GM23338 (cell line): ENCODE data around the gene OLA1. TPM values are rescaled to one million over a fixed set of nuclear protein-coding genes. Genes with fewer than 3 reads are reported as not detected.

Source experiments
- ATAC-seq: fragments of 200-7000 bp; cut with Tn5 transposase; 3 replicates; pipeline ENCODE4 v1.9.1; 2020
- DNase-seq: peaks from one replicate; pipeline ENCODE4 v3.0.0-alpha.2; 2015; ENCODE audit warnings: low spot score
- H2AFZ ChIP-seq: fragments of 200-600 bp; sonication (generic); 2 replicates; pipeline ENCODE4 v1.8.0; 2016; ENCODE audit warnings: antibody characterized with exemption, mild to moderate bottlenecking, moderate library complexity
- H3F3A ChIP-seq: fragments of 200-600 bp; sonication (generic); replicated peaks from 2 replicates; pipeline ENCODE4 v1.8.0; 2017; ENCODE audit warnings: antibody characterized with exemption, mixed run types, low read depth
- H3K27ac ChIP-seq: fragments of 200-600 bp; sonication (generic); 2 replicates; pipeline ENCODE4 v1.6.1; 2016; ENCODE audit warnings: low read depth
- H3K27me3 ChIP-seq: fragments of 200-600 bp; sonication (generic); 2 replicates; pipeline ENCODE4 v1.8.0; 2016; ENCODE audit warnings: mild to moderate bottlenecking, mixed run types, moderate library complexity; ENCODE audit not compliant: insufficient read depth
- H3K36me3 ChIP-seq: fragments of 200-600 bp; sonication (generic); 2 replicates; pipeline ENCODE4 v1.8.0; 2016; ENCODE audit warnings: mild to moderate bottlenecking; ENCODE audit not compliant: insufficient read depth
- H3K4me1 ChIP-seq: fragments of 200-600 bp; sonication (generic); 2 replicates; pipeline ENCODE4 v1.8.0; 2016; ENCODE audit warnings: mild to moderate bottlenecking, moderate library complexity; ENCODE audit not compliant: insufficient read depth
- H3K4me2 ChIP-seq: fragments of 200-600 bp; sonication (generic); 2 replicates; pipeline ENCODE4 v1.7.1; 2017; ENCODE audit warnings: mixed run types
- H3K4me3 ChIP-seq: fragments of 200-600 bp; sonication (generic); 2 replicates; pipeline ENCODE4 v1.6.1; 2016; ENCODE audit warnings: mixed run types
- H3K79me2 ChIP-seq: fragments of 200-600 bp; sonication (generic); replicated peaks from 2 replicates; pipeline ENCODE4 v1.8.0; 2017; ENCODE audit warnings: mild to moderate bottlenecking; ENCODE audit not compliant: insufficient read depth
- H3K9me2 ChIP-seq: fragments of 200-600 bp; sonication (generic); 2 replicates; pipeline ENCODE4 v1.8.0; 2017; ENCODE audit not compliant: insufficient read depth
- H4K20me1 ChIP-seq: fragments of 200-600 bp; sonication (generic); replicated peaks from 2 replicates; pipeline ENCODE4 v1.8.0; 2017; ENCODE audit warnings: mild to moderate bottlenecking; ENCODE audit not compliant: insufficient read depth
- H3K27ac Mint-ChIP-seq: 2 replicates; pipeline ENCODE4 v1.8.0; 2020; ENCODE audit warnings: inconsistent platforms, mild to moderate bottlenecking, moderate library complexity, mixed read lengths
- H3K27me3 Mint-ChIP-seq: 3 replicates; pipeline ENCODE4 v1.8.0; 2022; ENCODE audit warnings: low read depth, mild to moderate bottlenecking, moderate library complexity, mixed read lengths, inconsistent platforms; ENCODE audit not compliant: insufficient read depth, poor library complexity
- H3K36me3 Mint-ChIP-seq: 3 replicates; pipeline ENCODE4 v1.8.0; 2021; ENCODE audit warnings: low read depth, mild to moderate bottlenecking, inconsistent platforms, moderate library complexity, mixed read lengths
- H3K4me1 Mint-ChIP-seq: 3 replicates; pipeline ENCODE4 v1.8.0; 2020; ENCODE audit warnings: mild to moderate bottlenecking, inconsistent platforms, mixed read lengths
- H3K4me3 Mint-ChIP-seq: 3 replicates; pipeline ENCODE4 v1.8.0; 2021; ENCODE audit warnings: moderate library complexity, mild to moderate bottlenecking, inconsistent platforms, mixed read lengths
- H3K9me3 Mint-ChIP-seq: 3 replicates; pipeline ENCODE4 v1.8.0; 2020; ENCODE audit warnings: moderate library complexity, mild to moderate bottlenecking, inconsistent platforms, mixed read lengths
- CREB1 ChIP-seq: fragments of 250-450 bp; sonication (Bioruptor Pico); IDR thresholded peaks from 2 replicates; pipeline ENCODE4 v1.5.0; 2020; ENCODE audit warnings: low read depth, mild to moderate bottlenecking, moderate library complexity
- ETS1 ChIP-seq: IDR thresholded peaks from 2 replicates; pipeline ENCODE4 v1.6.1; 2016; ENCODE audit warnings: antibody characterized with exemption
- EZH2 ChIP-seq: fragments of 200-600 bp; sonication (generic); IDR thresholded peaks from one replicate; pipeline ENCODE4 v1.8.0; 2017; ENCODE audit warnings: antibody characterized with exemption, mild to moderate bottlenecking, low read depth; ENCODE audit not compliant: unreplicated experiment
- EZH2phosphoT487 ChIP-seq: fragments of 200-600 bp; sonication (generic); IDR thresholded peaks from one replicate; pipeline ENCODE4 v1.8.1; 2018; ENCODE audit warnings: antibody characterized with exemption; ENCODE audit not compliant: unreplicated experiment
- JUNB ChIP-seq: IDR thresholded peaks from one replicate; pipeline ENCODE4 v1.6.1; 2016; ENCODE audit warnings: antibody characterized with exemption; ENCODE audit not compliant: unreplicated experiment
- NANOG ChIP-seq: IDR thresholded peaks from 2 replicates; pipeline ENCODE4 v1.6.1; 2016; ENCODE audit warnings: antibody characterized with exemption, borderline replicate concordance
- POLR2AphosphoS5 ChIP-seq: IDR thresholded peaks from 2 replicates; pipeline ENCODE4 v1.6.1; 2016; ENCODE audit warnings: antibody characterized with exemption, low read depth
- STAT1 ChIP-seq: IDR thresholded peaks from one replicate; pipeline ENCODE4 v1.6.1; 2016; ENCODE audit warnings: antibody characterized with exemption; ENCODE audit not compliant: unreplicated experiment
- ZNF114 ChIP-seq: fragments of 250-450 bp; sonication (Bioruptor Pico); IDR thresholded peaks from 2 replicates; pipeline ENCODE4 v1.5.0; 2020; ENCODE audit warnings: mild to moderate bottlenecking, moderate library complexity
- ZNF331 ChIP-seq: fragments of 250-450 bp; sonication (Bioruptor Pico); IDR thresholded peaks from 2 replicates; pipeline ENCODE4 v1.5.0; 2020; ENCODE audit warnings: low read depth, mild to moderate bottlenecking, moderate library complexity
- polyA plus RNA-seq: library from polyadenylated mRNA; unstranded; fragments of >200 nt; fragmentation: Nextera tagmentation; extraction: Ambion mirVana; gene quantifications from 2 replicates; pipeline ENCODE4 v1.2.1, GENCODE V29; 2016
- total RNA-seq: library from RNA; depleted of rRNA; stranded (reverse); fragments of >200 nt; shearing (Covaris generic); gene quantifications from 2 replicates; pipeline ENCODE4 v1.2.3, GENCODE V29; 2014
- TF ChIP-seq, protein P1 (sequence below), 2 experiments: fragments of 200-600 bp in 1 of 2; sonication (generic) in 1 of 2; conservative IDR thresholded peaks; 2 replicates each; pipeline versions ENCODE4 v1.5.1 to v1.6.1; 2016 to 2017; ENCODE audit warnings: antibody characterized with exemption in 2 of 2, low read depth in 2 of 2, mild to moderate bottlenecking in 2 of 2, moderate library complexity in 1 of 2
- TF ChIP-seq, protein P2 (sequence below): fragments of 250-450 bp; sonication (Bioruptor Pico); IDR thresholded peaks from 2 replicates; pipeline ENCODE4 v1.5.0; 2020; ENCODE audit warnings: mild to moderate bottlenecking, moderate library complexity
- TF ChIP-seq, protein P3 (sequence below): IDR thresholded peaks from one replicate; pipeline ENCODE4 v1.6.1; 2018; ENCODE audit warnings: antibody characterized with exemption; ENCODE audit not compliant: unreplicated experiment

OLA1 gene
- total and polyA plus RNA-seq, 2 experiments from 2014 or later = 104 to 242 TPM

GRCh38 chr2:174202188-174202587 lies 46.1 kb downstream of the OLA1 start:
- Histone ChIP-seq H2AFZ (no peak overlapping the region), H3K36me3 (no peaks in the 10 kb centered on the region), H3K4me1 (peaks cover 32% of the 10 kb centered on the region), H3K4me3 (no peak overlapping the region), H3K4me2 (no peak overlapping the region), H3K27ac (no peak overlapping the region), H3K27me3 (no peaks in the 10 kb centered on the region), H3K79me2 (peaks cover 81% of the 10 kb centered on the region), H4K20me1 (no peaks in the 10 kb centered on the region), H3F3A (no peaks in the 10 kb centered on the region), H3K9me2 (no peaks in the 10 kb centered on the region)
- H3K36me3 Mint-ChIP-seq = no peaks in the 10 kb centered on the region
- H3K4me1 Mint-ChIP-seq = peaks cover 37% of the 10 kb centered on the region
- no peaks in the 10 kb centered on the region for H3K27me3 Mint-ChIP-seq
- H3K27ac Mint-ChIP-seq = no peak overlapping the region
- no peaks in the 10 kb centered on the region for H3K9me3 Mint-ChIP-seq
- ATAC-seq (no peak), DNase-seq (no peak)
- TF ChIP-seq ZNF114 = no peak
- no peak for TF ChIP-seq ETS1
- no peak for TF ChIP-seq STAT1
- no peak for TF ChIP-seq JUNB
- TF ChIP-seq NANOG = no peak
- no peak for TF ChIP-seq CREB1 (CRISPR knock-in tag)
- TF ChIP-seq, protein P1, sequence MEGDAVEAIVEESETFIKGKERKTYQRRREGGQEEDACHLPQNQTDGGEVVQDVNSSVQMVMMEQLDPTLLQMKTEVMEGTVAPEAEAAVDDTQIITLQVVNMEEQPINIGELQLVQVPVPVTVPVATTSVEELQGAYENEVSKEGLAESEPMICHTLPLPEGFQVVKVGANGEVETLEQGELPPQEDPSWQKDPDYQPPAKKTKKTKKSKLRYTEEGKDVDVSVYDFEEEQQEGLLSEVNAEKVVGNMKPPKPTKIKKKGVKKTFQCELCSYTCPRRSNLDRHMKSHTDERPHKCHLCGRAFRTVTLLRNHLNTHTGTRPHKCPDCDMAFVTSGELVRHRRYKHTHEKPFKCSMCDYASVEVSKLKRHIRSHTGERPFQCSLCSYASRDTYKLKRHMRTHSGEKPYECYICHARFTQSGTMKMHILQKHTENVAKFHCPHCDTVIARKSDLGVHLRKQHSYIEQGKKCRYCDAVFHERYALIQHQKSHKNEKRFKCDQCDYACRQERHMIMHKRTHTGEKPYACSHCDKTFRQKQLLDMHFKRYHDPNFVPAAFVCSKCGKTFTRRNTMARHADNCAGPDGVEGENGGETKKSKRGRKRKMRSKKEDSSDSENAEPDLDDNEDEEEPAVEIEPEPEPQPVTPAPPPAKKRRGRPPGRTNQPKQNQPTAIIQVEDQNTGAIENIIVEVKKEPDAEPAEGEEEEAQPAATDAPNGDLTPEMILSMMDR (conservative IDR thresholded peaks at IDR 0.05; ENCODE audit: low read depth in 2 of 2) = no peak
- TF ChIP-seq, protein P2, sequence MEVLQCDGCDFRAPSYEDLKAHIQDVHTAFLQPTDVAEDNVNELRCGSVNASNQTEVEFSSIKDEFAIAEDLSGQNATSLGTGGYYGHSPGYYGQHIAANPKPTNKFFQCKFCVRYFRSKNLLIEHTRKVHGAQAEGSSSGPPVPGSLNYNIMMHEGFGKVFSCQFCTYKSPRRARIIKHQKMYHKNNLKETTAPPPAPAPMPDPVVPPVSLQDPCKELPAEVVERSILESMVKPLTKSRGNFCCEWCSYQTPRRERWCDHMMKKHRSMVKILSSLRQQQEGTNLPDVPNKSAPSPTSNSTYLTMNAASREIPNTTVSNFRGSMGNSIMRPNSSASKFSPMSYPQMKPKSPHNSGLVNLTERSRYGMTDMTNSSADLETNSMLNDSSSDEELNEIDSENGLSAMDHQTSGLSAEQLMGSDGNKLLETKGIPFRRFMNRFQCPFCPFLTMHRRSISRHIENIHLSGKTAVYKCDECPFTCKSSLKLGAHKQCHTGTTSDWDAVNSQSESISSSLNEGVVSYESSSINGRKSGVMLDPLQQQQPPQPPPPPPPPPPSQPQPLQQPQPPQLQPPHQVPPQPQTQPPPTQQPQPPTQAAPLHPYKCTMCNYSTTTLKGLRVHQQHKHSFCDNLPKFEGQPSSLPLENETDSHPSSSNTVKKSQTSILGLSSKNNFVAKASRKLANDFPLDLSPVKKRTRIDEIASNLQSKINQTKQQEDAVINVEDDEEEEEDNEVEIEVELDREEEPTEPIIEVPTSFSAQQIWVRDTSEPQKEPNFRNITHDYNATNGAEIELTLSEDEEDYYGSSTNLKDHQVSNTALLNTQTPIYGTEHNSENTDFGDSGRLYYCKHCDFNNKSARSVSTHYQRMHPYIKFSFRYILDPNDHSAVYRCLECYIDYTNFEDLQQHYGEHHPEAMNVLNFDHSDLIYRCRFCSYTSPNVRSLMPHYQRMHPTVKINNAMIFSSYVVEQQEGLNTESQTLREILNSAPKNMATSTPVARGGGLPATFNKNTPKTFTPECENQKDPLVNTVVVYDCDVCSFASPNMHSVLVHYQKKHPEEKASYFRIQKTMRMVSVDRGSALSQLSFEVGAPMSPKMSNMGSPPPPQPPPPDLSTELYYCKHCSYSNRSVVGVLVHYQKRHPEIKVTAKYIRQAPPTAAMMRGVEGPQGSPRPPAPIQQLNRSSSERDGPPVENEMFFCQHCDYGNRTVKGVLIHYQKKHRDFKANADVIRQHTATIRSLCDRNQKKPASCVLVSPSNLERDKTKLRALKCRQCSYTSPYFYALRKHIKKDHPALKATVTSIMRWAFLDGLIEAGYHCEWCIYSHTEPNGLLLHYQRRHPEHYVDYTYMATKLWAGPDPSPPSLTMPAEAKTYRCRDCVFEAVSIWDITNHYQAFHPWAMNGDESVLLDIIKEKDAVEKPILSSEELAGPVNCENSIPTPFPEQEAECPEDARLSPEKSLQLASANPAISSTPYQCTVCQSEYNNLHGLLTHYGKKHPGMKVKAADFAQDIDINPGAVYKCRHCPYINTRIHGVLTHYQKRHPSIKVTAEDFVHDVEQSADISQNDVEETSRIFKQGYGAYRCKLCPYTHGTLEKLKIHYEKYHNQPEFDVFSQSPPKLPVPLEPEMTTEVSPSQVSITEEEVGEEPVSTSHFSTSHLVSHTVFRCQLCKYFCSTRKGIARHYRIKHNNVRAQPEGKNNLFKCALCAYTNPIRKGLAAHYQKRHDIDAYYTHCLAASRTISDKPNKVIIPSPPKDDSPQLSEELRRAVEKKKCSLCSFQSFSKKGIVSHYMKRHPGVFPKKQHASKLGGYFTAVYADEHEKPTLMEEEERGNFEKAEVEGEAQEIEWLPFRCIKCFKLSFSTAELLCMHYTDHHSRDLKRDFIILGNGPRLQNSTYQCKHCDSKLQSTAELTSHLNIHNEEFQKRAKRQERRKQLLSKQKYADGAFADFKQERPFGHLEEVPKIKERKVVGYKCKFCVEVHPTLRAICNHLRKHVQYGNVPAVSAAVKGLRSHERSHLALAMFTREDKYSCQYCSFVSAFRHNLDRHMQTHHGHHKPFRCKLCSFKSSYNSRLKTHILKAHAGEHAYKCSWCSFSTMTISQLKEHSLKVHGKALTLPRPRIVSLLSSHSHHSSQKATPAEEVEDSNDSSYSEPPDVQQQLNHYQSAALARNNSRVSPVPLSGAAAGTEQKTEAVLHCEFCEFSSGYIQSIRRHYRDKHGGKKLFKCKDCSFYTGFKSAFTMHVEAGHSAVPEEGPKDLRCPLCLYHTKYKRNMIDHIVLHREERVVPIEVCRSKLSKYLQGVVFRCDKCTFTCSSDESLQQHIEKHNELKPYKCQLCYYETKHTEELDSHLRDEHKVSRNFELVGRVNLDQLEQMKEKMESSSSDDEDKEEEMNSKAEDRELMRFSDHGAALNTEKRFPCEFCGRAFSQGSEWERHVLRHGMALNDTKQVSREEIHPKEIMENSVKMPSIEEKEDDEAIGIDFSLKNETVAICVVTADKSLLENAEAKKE (CRISPR knock-in tag) = no peak
- TF ChIP-seq POLR2AphosphoS5 = no peak
- TF ChIP-seq ZNF331 (CRISPR knock-in tag) = no peak
- TF ChIP-seq, protein P3, sequence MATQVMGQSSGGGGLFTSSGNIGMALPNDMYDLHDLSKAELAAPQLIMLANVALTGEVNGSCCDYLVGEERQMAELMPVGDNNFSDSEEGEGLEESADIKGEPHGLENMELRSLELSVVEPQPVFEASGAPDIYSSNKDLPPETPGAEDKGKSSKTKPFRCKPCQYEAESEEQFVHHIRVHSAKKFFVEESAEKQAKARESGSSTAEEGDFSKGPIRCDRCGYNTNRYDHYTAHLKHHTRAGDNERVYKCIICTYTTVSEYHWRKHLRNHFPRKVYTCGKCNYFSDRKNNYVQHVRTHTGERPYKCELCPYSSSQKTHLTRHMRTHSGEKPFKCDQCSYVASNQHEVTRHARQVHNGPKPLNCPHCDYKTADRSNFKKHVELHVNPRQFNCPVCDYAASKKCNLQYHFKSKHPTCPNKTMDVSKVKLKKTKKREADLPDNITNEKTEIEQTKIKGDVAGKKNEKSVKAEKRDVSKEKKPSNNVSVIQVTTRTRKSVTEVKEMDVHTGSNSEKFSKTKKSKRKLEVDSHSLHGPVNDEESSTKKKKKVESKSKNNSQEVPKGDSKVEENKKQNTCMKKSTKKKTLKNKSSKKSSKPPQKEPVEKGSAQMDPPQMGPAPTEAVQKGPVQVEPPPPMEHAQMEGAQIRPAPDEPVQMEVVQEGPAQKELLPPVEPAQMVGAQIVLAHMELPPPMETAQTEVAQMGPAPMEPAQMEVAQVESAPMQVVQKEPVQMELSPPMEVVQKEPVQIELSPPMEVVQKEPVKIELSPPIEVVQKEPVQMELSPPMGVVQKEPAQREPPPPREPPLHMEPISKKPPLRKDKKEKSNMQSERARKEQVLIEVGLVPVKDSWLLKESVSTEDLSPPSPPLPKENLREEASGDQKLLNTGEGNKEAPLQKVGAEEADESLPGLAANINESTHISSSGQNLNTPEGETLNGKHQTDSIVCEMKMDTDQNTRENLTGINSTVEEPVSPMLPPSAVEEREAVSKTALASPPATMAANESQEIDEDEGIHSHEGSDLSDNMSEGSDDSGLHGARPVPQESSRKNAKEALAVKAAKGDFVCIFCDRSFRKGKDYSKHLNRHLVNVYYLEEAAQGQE = no peak
- TF ChIP-seq EZH2phosphoT487 = no peak
- TF ChIP-seq EZH2 = no peak
- H3K4me3 Mint-ChIP-seq = no peak overlapping the region
